Naive thymus-derived CD4-positive, alpha-beta T cell (primary cell): ENCODE results near the gene FFAR4. TPM values are rescaled to one million over a fixed set of nuclear protein-coding genes. Genes with fewer than 3 reads are reported as not detected.
"Not testable (repeated sequence)": the region's sequence is repeated elsewhere in the genome, so short reads cannot be mapped to it uniquely, and the experiment has no call there.

Experiments
- ATAC-seq: fragments of 150-1000 bp; cut with Tn5 transposase; 2 replicates; pipeline ENCODE4 v1.10.0; 2021; ENCODE audit warnings: mild to moderate bottlenecking, moderate library complexity
- CTCF ChIA-PET: fragments of 350-600 bp; sonication (Branson Sonifier 250); formaldehyde crosslinking; loops from one replicate; lab custom pipeline; 2021; ENCODE audit warnings: antibody characterized with exemption; lab: Charles Lee
- POLR2A ChIA-PET: fragments of 350-600 bp; sonication (Branson Sonifier 250); formaldehyde crosslinking; loops from one replicate; lab custom pipeline; 2021; ENCODE audit warnings: antibody characterized with exemption, inconsistent platforms; lab: Charles Lee
- DNase-seq, 9 donors: peaks; one replicate each; pipeline versions ENCODE4 v3.0.0 to v3.0.0-alpha.2; 2020 to 2022; ENCODE audit warnings: mixed read lengths in 1 of 9
- H3K27ac ChIP-seq: one replicate; pipeline ENCODE4 v1.7.0; 2013; ENCODE audit warnings: mild to moderate bottlenecking, low read depth, low read length, moderate library complexity
- H3K27me3 ChIP-seq, 2 donors: one replicate each; pipeline ENCODE4 v1.7.0; 2013; ENCODE audit warnings: low read length in 2 of 2, mild to moderate bottlenecking in 2 of 2, moderate library complexity in 2 of 2; ENCODE audit not compliant: control insufficient read depth in 2 of 2, insufficient read depth in 2 of 2
- H3K36me3 ChIP-seq, 3 experiments: 1 replicate in 2 of 3; 2 replicates in 1 of 3; pipeline ENCODE4 v1.7.0; 2013; ENCODE audit warnings: low read length in 3 of 3, mild to moderate bottlenecking in 3 of 3, moderate library complexity in 1 of 3; ENCODE audit not compliant: insufficient read depth in 3 of 3, control insufficient read depth in 2 of 3
- H3K4me1 ChIP-seq, 2 donors: one replicate each; pipeline ENCODE4 v1.7.0; 2013; ENCODE audit warnings: low read length in 2 of 2, mild to moderate bottlenecking in 2 of 2, moderate library complexity in 1 of 2; ENCODE audit not compliant: control insufficient read depth in 2 of 2, insufficient read depth in 2 of 2
- H3K4me3 ChIP-seq: 2 replicates; pipeline ENCODE4 v1.7.0; 2013; ENCODE audit warnings: mild to moderate bottlenecking, low read length
- H3K9me3 ChIP-seq, 3 experiments: 1 replicate in 2 of 3; 2 replicates in 1 of 3; pipeline ENCODE4 v1.7.0; 2013; ENCODE audit warnings: low read length in 3 of 3; ENCODE audit not compliant: control insufficient read depth in 2 of 3
- H3K27ac Mint-ChIP-seq, 9 donors: one replicate each; pipeline ENCODE4 v1.8.0; 2020 to 2022; ENCODE audit warnings: mixed read lengths in 9 of 9, mild to moderate bottlenecking in 8 of 9, moderate library complexity in 5 of 9, inconsistent platforms in 2 of 9
- H3K27me3 Mint-ChIP-seq, 5 donors: one replicate each; pipeline ENCODE4 v1.8.0; 2021 to 2022; ENCODE audit warnings: mixed read lengths in 5 of 5, mild to moderate bottlenecking in 1 of 5
- H3K36me3 Mint-ChIP-seq, 5 donors: one replicate each; pipeline ENCODE4 v1.8.0; 2020 to 2022; ENCODE audit warnings: mixed read lengths in 5 of 5, mild to moderate bottlenecking in 3 of 5, inconsistent platforms in 1 of 5
- H3K4me1 Mint-ChIP-seq, 7 donors: one replicate each; pipeline ENCODE4 v1.8.0; 2020 to 2022; ENCODE audit warnings: mixed read lengths in 7 of 7, mild to moderate bottlenecking in 3 of 7, inconsistent platforms in 1 of 7
- H3K4me3 Mint-ChIP-seq, 10 donors: one replicate each; pipeline ENCODE4 v1.8.0; 2020 to 2022; ENCODE audit warnings: mild to moderate bottlenecking in 10 of 10, mixed read lengths in 10 of 10, moderate library complexity in 6 of 10, inconsistent platforms in 2 of 10
- H3K9me3 Mint-ChIP-seq, 11 donors: one replicate each; pipeline ENCODE4 v1.8.0; 2020 to 2022; ENCODE audit warnings: mixed read lengths in 11 of 11, mild to moderate bottlenecking in 4 of 11, inconsistent platforms in 1 of 11, moderate library complexity in 1 of 11
- intact Hi-C, 2 donors: fragments of 100-400 bp; cut with micrococcal nuclease; formaldehyde crosslinking; loops; one replicate each; pipeline ENCODE4 v1.15.1; 2023
- polyA plus RNA-seq, 2 donors: library from polyadenylated mRNA; unstranded; fragments of 300-500 nt; fragmentation: Illumina TruSeq; gene quantifications; one replicate each; pipeline ENCODE4 v1.2.3, GENCODE V29; 2021
- total RNA-seq, 6 experiments: library from RNA in 5 of 6; stranded (reverse) in 5 of 6; gene quantifications; 1 replicate in 5 of 6; 2 replicates in 1 of 6; pipeline ENCODE4 v1.2.3 and lab custom pipeline; 2021 to 2026

Gene FFAR4
- total and polyA plus RNA-seq, 7 experiments from 2014 or later, result not detected

GRCh38 chr10:93546995-93547394 is 19.5 kb upstream of the FFAR4 start:
- H3K36me3 ChIP-seq, H3K4me3 ChIP-seq, CTCF ChIA-PET, H3K4me3 Mint-ChIP-seq, POLR2A ChIA-PET, DNase-seq, H3K9me3 Mint-ChIP-seq, H3K36me3 Mint-ChIP-seq, ATAC-seq, H3K9me3 ChIP-seq, H3K27ac ChIP-seq, H3K27ac Mint-ChIP-seq, H3K4me1 ChIP-seq, intact Hi-C loops, H3K27me3 ChIP-seq, H3K4me1 Mint-ChIP-seq: not testable (repeated sequence)
- H3K27me3 Mint-ChIP-seq, result peaks cover 0 to 12% (median 0%) of the 10 kb centered on the region in 5 donors

- no peak overlapping the region for H3K27ac Mint-ChIP-seq
- H3K36me3 Mint-ChIP-seq, result no peaks in the 10 kb centered on the region
- H3K9me3 ChIP-seq, result no peaks in the 10 kb centered on the region
- no peak overlapping the region for H3K4me3 Mint-ChIP-seq
- ATAC-seq (no peak), DNase-seq (no peak)
- no peak overlapping the region for H3K4me3 ChIP-seq
- peaks cover 0 to 12% (median 0%) of the 10 kb centered on the region in 5 donors for H3K27me3 Mint-ChIP-seq
- ChIA-PET CTCF (no interaction called here), POLR2A (no interaction called here)
- no peaks in the 10 kb centered on the region for H3K36me3 ChIP-seq
- no peak overlapping the region for H3K27ac ChIP-seq
- no peaks in the 10 kb centered on the region for H3K4me1 ChIP-seq
- intact Hi-C loops, result no loop called here
- H3K4me1 Mint-ChIP-seq, result peaks cover 0 to 1% (median 0%) of the 10 kb centered on the region in 7 donors
- H3K9me3 Mint-ChIP-seq, result no peaks in the 10 kb centered on the region
- H3K27me3 ChIP-seq, result no peaks in the 10 kb centered on the region
These were observed 18.9 kb upstream of the FFAR4 start for GRCh38 chr10:93547522-93547921.

GRCh38 chr10:93548376-93549071 is 17.9 kb upstream of the FFAR4 start:
- H3K27me3 ChIP-seq, result no peaks in the 10 kb centered on the region
- ChIA-PET POLR2A (no interaction called here), CTCF (no interaction called here)
- H3K4me1 Mint-ChIP-seq, result no peaks in the 10 kb centered on the region
- H3K27me3 Mint-ChIP-seq, result peaks cover 0 to 16% (median 5%) of the 10 kb centered on the region in 5 donors
- no peak overlapping the region for H3K27ac ChIP-seq
- ATAC-seq (no peak), DNase-seq (no peak)
- H3K4me1 ChIP-seq, result no peaks in the 10 kb centered on the region
- intact Hi-C loops, result no loop called here
- H3K9me3 ChIP-seq, result no peaks in the 10 kb centered on the region
- no peak overlapping the region for H3K4me3 Mint-ChIP-seq
- no peak overlapping the region for H3K27ac Mint-ChIP-seq
- no peak overlapping the region for H3K4me3 ChIP-seq
- no peaks in the 10 kb centered on the region for H3K9me3 Mint-ChIP-seq
- H3K36me3 ChIP-seq, result no peaks in the 10 kb centered on the region
- H3K36me3 Mint-ChIP-seq, result no peaks in the 10 kb centered on the region

- Histone ChIP-seq H3K4me3 (no peak overlapping the region), H3K9me3 (no peaks in the 10 kb centered on the region), H3K36me3 (no peaks in the 10 kb centered on the region), H3K27me3 (no peaks in the 10 kb centered on the region), H3K4me1 (no peaks in the 10 kb centered on the region), H3K27ac (no peak overlapping the region)
- intact Hi-C loops, result no loop called here
- Mint-ChIP-seq H3K27ac (no peak overlapping the region), H3K36me3 (no peaks in the 10 kb centered on the region), H3K9me3 (no peaks in the 10 kb centered on the region), H3K4me1 (peaks cover 0 to 5% (median 0%) of the 10 kb centered on the region in 7 donors), H3K27me3 (peaks cover 0 to 16% (median 4%) of the 10 kb centered on the region in 5 donors), H3K4me3 (no peak overlapping the region)
- CTCF ChIA-PET, result no interaction called here
- no peak for ATAC-seq
- DNase-seq, result no peak
- POLR2A ChIA-PET, result no interaction called here
These were observed 15.9 kb upstream of the FFAR4 start for GRCh38 chr10:93550606-93551005.

- Histone ChIP-seq H3K27ac (no peak overlapping the region), H3K4me1 (no peaks in the 10 kb centered on the region), H3K27me3 (no peaks in the 10 kb centered on the region), H3K4me3 (no peak overlapping the region), H3K9me3 (no peaks in the 10 kb centered on the region), H3K36me3 (no peaks in the 10 kb centered on the region)
- intact Hi-C loops, result no loop called here
- H3K27me3 Mint-ChIP-seq, result peaks cover 0 to 11% (median 4%) of the 10 kb centered on the region in 5 donors
- no peak overlapping the region for H3K4me3 Mint-ChIP-seq
- H3K4me1 Mint-ChIP-seq, result peaks cover 0 to 5% (median 0%) of the 10 kb centered on the region in 7 donors
- POLR2A ChIA-PET, result no interaction called here
- no peak overlapping the region for H3K27ac Mint-ChIP-seq
- no peaks in the 10 kb centered on the region for H3K9me3 Mint-ChIP-seq
- H3K36me3 Mint-ChIP-seq, result no peaks in the 10 kb centered on the region
- CTCF ChIA-PET, result no interaction called here
- DNase-seq (no peak), ATAC-seq (no peak)
These were observed 13.7 kb upstream of the FFAR4 start for GRCh38 chr10:93552780-93553179.

GRCh38 chr10:93553482-93554315 is 12.8 kb upstream of the FFAR4 start:
- no peaks in the 10 kb centered on the region for H3K36me3 Mint-ChIP-seq
- H3K4me3 ChIP-seq, result no peak overlapping the region
- H3K4me3 Mint-ChIP-seq, result no peak overlapping the region
- H3K27ac Mint-ChIP-seq, result no peak overlapping the region
- ChIA-PET POLR2A (no interaction called here), CTCF (interaction anchor here (0.8 to 1.5 kb wide), 4 partner anchors 10 to 130 kb away, joined by 3 to 7 read pairs (median 4); no protein-coding TSS in a partner anchor)
- no peaks in the 10 kb centered on the region for H3K36me3 ChIP-seq
- peaks cover 0 to 13% (median 5%) of the 10 kb centered on the region in 5 donors for H3K27me3 Mint-ChIP-seq
- intact Hi-C loops, result loop anchor here (1.0 to 2.0 kb wide), 4 partner anchors 127 to 367 kb away; no protein-coding TSS in a partner anchor
- no peaks in the 10 kb centered on the region for H3K4me1 ChIP-seq
- DNase-seq (no peak), ATAC-seq (no peak)
- H3K9me3 Mint-ChIP-seq, result no peaks in the 10 kb centered on the region
- no peak overlapping the region for H3K27ac ChIP-seq
- H3K4me1 Mint-ChIP-seq, result peaks cover 0 to 5% (median 0%) of the 10 kb centered on the region in 7 donors
- no peaks in the 10 kb centered on the region for H3K9me3 ChIP-seq
- H3K27me3 ChIP-seq, result no peaks in the 10 kb centered on the region
